GM12878 (cell line): Measurements from ENCODE around the gene TTC8. TPM values are rescaled to one million over a fixed set of nuclear protein-coding genes. Genes with fewer than 3 reads are reported as not detected.
"Not testable (repeated sequence)": the region's sequence is repeated elsewhere in the genome, so short reads cannot be mapped to it uniquely, and the experiment has no call there.

Experiments
- ATAC-seq: fragments of 200-7000 bp; cut with Tn5 transposase; 3 replicates; pipeline ENCODE4 v1.9.1; 2020; ENCODE audit warnings: mild to moderate bottlenecking, moderate library complexity
- BruUV-seq: library from RNA; stranded (reverse); fragments of 400-500 nt; replicated peaks from 2 replicates; lab custom pipeline; 2021; lab: Mats Ljungman, UMichigan
- CTCF ChIA-PET: fragments of 300-600 bp; sonication (Branson Sonifier 250); formaldehyde crosslinking; extraction: SDS; loops from one replicate; lab custom pipeline; 2021; ENCODE audit warnings: inconsistent platforms; lab: Yijun Ruan, JAX
- POLR2A ChIA-PET: fragments of 350-600 bp; formaldehyde crosslinking; extraction: SDS; loops from one replicate; lab custom pipeline; 2021; ENCODE audit warnings: inconsistent platforms; lab: Charles Lee
- RAD21 ChIA-PET: fragments of 300-600 bp; sonication (Branson Sonifier 250); formaldehyde crosslinking; loops from one replicate; lab custom pipeline; 2023; ENCODE audit warnings: antibody characterized with exemption; ENCODE audit not compliant: unreplicated experiment; lab: Charles Lee
- SMC1A ChIA-PET: fragments of 300-600 bp; sonication (Branson Sonifier 250); formaldehyde crosslinking; loops from one replicate; lab custom pipeline; 2023; ENCODE audit not compliant: unreplicated experiment, uncharacterized antibody; lab: Charles Lee
- DNase-seq: peaks from one replicate; pipeline ENCODE4 v3.0.0-alpha.2; 2011; ENCODE audit warnings: low read depth, low spot score
- FAIRE-seq: peaks from 3 replicates; lab custom pipeline; 2011; peaks lifted over from hg19 to GRCh38; lab: Jason Lieb, UNC
- H2AFZ ChIP-seq: 2 replicates; pipeline ENCODE4 v1.6.0; 2011; ENCODE audit warnings: low read depth, low read length, control low read depth; ENCODE audit not compliant: control insufficient read depth
- H3K27ac ChIP-seq: 2 replicates; pipeline ENCODE4 v1.5.1; 2011; ENCODE audit warnings: control low read depth; ENCODE audit not compliant: control insufficient read depth, insufficient read depth
- H3K27me3 ChIP-seq, 2 experiments: replicated peaks in 1 of 2; 2 replicates each; pipeline versions ENCODE4 v1.6.0 to v1.6.1; 2011; ENCODE audit warnings: low read length in 1 of 2; ENCODE audit not compliant: control insufficient read depth in 2 of 2, insufficient read depth in 2 of 2
- H3K36me3 ChIP-seq, 2 experiments: 2 replicates each; pipeline ENCODE4 v1.5.1; 2011; ENCODE audit warnings: low read length in 1 of 2; ENCODE audit not compliant: control insufficient read depth in 2 of 2, insufficient read depth in 2 of 2
- H3K4me1 ChIP-seq: 2 replicates; pipeline ENCODE4 v1.6.1; 2011; ENCODE audit warnings: mild to moderate bottlenecking, low read length, moderate library complexity, mixed read lengths; ENCODE audit not compliant: control insufficient read depth, insufficient read depth
- H3K4me2 ChIP-seq: 2 replicates; pipeline ENCODE4 v1.6.0; 2011; ENCODE audit warnings: control low read depth; ENCODE audit not compliant: control insufficient read depth, insufficient read depth
- H3K4me3 ChIP-seq: fragments of 200-600 bp; sonication (generic); 2 replicates; pipeline ENCODE4 v1.5.1; 2016
- H3K79me2 ChIP-seq: 2 replicates; pipeline ENCODE4 v1.6.0; 2011; ENCODE audit warnings: low read length; ENCODE audit not compliant: control insufficient read depth, insufficient read depth
- H3K9ac ChIP-seq: 2 replicates; pipeline ENCODE4 v1.8.0; 2011; ENCODE audit warnings: low read length, control low read depth, mixed read lengths; ENCODE audit not compliant: control insufficient read depth, insufficient read depth
- H3K9me3 ChIP-seq: replicated peaks from 3 replicates; pipeline ENCODE4 v1.5.1; 2011; ENCODE audit warnings: mild to moderate bottlenecking, low read length; ENCODE audit not compliant: control insufficient read depth, insufficient read depth
- H4K20me1 ChIP-seq: 2 replicates; pipeline ENCODE4 v1.6.0; 2011; ENCODE audit not compliant: control insufficient read depth, insufficient read depth
- HDGF ChIP-seq: fragments of 450-650 bp; IDR thresholded peaks from 2 replicates; pipeline ENCODE4 v1.6.1; 2016; ENCODE audit warnings: antibody characterized with exemption
- KDM1A ChIP-seq: fragments of 200-600 bp; sonication (generic); IDR thresholded peaks from 2 replicates; pipeline ENCODE4 v1.6.1; 2016; ENCODE audit warnings: borderline replicate concordance
- MTA2 ChIP-seq: fragments of 450-650 bp; IDR thresholded peaks from 2 replicates; pipeline ENCODE4 v1.6.1; 2016; ENCODE audit warnings: low read depth, mild to moderate bottlenecking, moderate library complexity
- RELB ChIP-seq: fragments of 450-650 bp; IDR thresholded peaks from 2 replicates; pipeline ENCODE4 v1.6.1; 2017; ENCODE audit warnings: low read depth, mild to moderate bottlenecking, moderate library complexity
- SMAD1 ChIP-seq: fragments of 450-650 bp; IDR thresholded peaks from 2 replicates; pipeline ENCODE4 v1.6.1; 2018; ENCODE audit warnings: mild to moderate bottlenecking, low read depth; ENCODE audit not compliant: partially characterized antibody
- ZSCAN29 ChIP-seq: fragments of 450-650 bp; IDR thresholded peaks from 2 replicates; pipeline ENCODE4 v1.6.1; 2017; ENCODE audit warnings: mild to moderate bottlenecking, moderate library complexity
- WGBS: methylation state at CpG from one replicate; pipeline ENCODE4 v1.1.6; 2016; ENCODE audit warnings: low lambda C conversion rate; ENCODE audit not compliant: insufficient replicate concordance, insufficient coverage; ENCODE audit errors: missing lambda C conversion rate; 5-methylcytosine and 5-hydroxymethylcytosine counted together
- in situ Hi-C: fragments of 300-500 bp; cut with MboI; formaldehyde crosslinking; loops from 9 replicates; pipeline ENCODE4 v1.14.3; 2018; ENCODE audit warnings: mixed read lengths
- intact Hi-C: fragments of 100-400 bp; cut with micrococcal nuclease; formaldehyde crosslinking; loops from one replicate; pipeline ENCODE4 v1.14.2; 2022; ENCODE audit not compliant: unreplicated experiment
- polyA plus RNA-seq, 11 experiments: library from polyadenylated mRNA; depleted of rRNA in 4 of 11; unstranded in 6 of 11; stranded (reverse) in 5 of 11; fragments of >200 nt; fragmentation: Nextera tagmentation in 4 of 11; fragmentation: Illumina TruSeq in 1 of 11; extraction: Ambion mirVana in 4 of 11; extraction: Trizol in 1 of 11; gene quantifications; 1 replicate in 1 of 11; 2 replicates in 10 of 11; pipeline versions ENCODE4 v1.2.1 to v1.2.3, GENCODE V29; 2011 to 2016; ENCODE audit warnings: inconsistent platforms in 2 of 11, missing spikeins in 2 of 11, low read depth in 1 of 11
- total RNA-seq, 4 experiments: library from RNA; depleted of rRNA in 3 of 4; stranded (reverse); fragments of >200 nt in 3 of 4; fragmentation: Illumina TruSeq in 1 of 4; extraction: Trizol in 1 of 4; gene quantifications; 2 replicates each; pipeline versions ENCODE4 v1.2.1 to v1.2.3, GENCODE V29; 2013 to 2021

The TTC8 gene
- total and polyA plus RNA-seq, 10 of the 15 experiments (the other 5 are each of a cell fraction or from before 2014, with no cell fraction given), result 1.5 to 4.6 (median 2.5) TPM

- H3K4me1 ChIP-seq, H3K27me3 ChIP-seq, H3K9me3 ChIP-seq, H2AFZ ChIP-seq, H3K36me3 ChIP-seq, SMC1A ChIA-PET, DNase-seq, H4K20me1 ChIP-seq, H3K4me2 ChIP-seq, H3K27ac ChIP-seq, RAD21 ChIA-PET, H3K9ac ChIP-seq, BruUV-seq, in situ Hi-C loops, ATAC-seq, intact Hi-C loops, H3K79me2 ChIP-seq, H3K4me3 ChIP-seq, POLR2A ChIA-PET, CTCF ChIA-PET, FAIRE-seq: not testable (repeated sequence)
- WGBS, result 92% methylated on average over 2 of the region's 2 CpGs
Measured at GRCh38 chr14:88859118-88859517, 34.7 kb downstream of the TTC8 start.

- no peaks in the 10 kb centered on the region for H3K9me3 ChIP-seq
- H3K27ac ChIP-seq, result no peak overlapping the region
- FAIRE-seq (no peak), DNase-seq (no peak), ATAC-seq (no peak)
- no peaks in the 10 kb centered on the region for H3K27me3 ChIP-seq
- no peaks in the 10 kb centered on the region for H3K36me3 ChIP-seq
- BruUV-seq, result no TSS peak
- ChIA-PET RAD21 (no interaction called here), POLR2A (no interaction called here), SMC1A (no interaction called here), CTCF (no interaction called here)
- no peak overlapping the region for H3K9ac ChIP-seq
- 80% methylated on average over 1 of the region's 1 CpG for WGBS
- no peaks in the 10 kb centered on the region for H3K79me2 ChIP-seq
- in situ Hi-C loops, result no loop called here
- intact Hi-C loops, result no loop called here
- no peaks in the 10 kb centered on the region for H4K20me1 ChIP-seq
- no peaks in the 10 kb centered on the region for H3K4me1 ChIP-seq
- H3K4me2 ChIP-seq, result no peak overlapping the region
- no peak for TF ChIP-seq HDGF
- no peak for TF ChIP-seq RELB
- TF ChIP-seq SMAD1, result no peak
- TF ChIP-seq KDM1A, result no peak
- TF ChIP-seq MTA2, result no peak
- no peak for TF ChIP-seq ZSCAN29
- no peak overlapping the region for H3K4me3 ChIP-seq
- no peak overlapping the region for H2AFZ ChIP-seq
Measured at GRCh38 chr14:88863167-88863566, 38.7 kb downstream of the TTC8 start.
